HG02973 (cell line): ENCODE results near the gene KCNJ6.
"Not testable (repeated sequence)": the region's sequence is repeated elsewhere in the genome, so short reads cannot be mapped to it uniquely, and the experiment has no call there.

Experiments
- ATAC-seq: cut with Tn5 transposase; IDR thresholded peaks from one replicate; pipeline ENCODE4 v1.9.1; 2021; ENCODE audit warnings: moderate library complexity; ENCODE audit not compliant: unreplicated experiment

KCNJ6 gene

DNA sequence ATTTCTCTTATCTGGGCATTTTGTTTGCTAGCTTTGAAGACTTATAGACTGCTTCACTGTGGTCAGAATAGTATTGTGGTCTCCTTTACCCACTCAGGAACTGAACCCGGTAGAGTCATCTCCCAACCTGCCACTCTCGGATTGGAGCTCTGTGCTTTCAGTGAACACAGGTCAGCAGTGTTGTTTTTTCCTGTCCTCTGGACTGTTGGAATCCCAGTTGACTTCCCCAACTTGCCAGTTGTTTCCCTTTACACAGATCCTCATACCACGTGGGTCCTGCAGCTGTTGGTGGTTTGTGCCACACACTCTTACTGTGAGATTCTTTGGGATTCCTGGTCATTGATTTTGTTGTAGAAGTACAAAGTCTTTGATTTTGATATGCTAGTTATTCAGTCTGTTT, 335.6 kb downstream of the KCNJ6 start:
- no peak for ATAC-seq

- ATAC-seq: no peak
Observed at GRCh38 chr21:37579356-37579755, 336.9 kb downstream of the KCNJ6 start.

DNA sequence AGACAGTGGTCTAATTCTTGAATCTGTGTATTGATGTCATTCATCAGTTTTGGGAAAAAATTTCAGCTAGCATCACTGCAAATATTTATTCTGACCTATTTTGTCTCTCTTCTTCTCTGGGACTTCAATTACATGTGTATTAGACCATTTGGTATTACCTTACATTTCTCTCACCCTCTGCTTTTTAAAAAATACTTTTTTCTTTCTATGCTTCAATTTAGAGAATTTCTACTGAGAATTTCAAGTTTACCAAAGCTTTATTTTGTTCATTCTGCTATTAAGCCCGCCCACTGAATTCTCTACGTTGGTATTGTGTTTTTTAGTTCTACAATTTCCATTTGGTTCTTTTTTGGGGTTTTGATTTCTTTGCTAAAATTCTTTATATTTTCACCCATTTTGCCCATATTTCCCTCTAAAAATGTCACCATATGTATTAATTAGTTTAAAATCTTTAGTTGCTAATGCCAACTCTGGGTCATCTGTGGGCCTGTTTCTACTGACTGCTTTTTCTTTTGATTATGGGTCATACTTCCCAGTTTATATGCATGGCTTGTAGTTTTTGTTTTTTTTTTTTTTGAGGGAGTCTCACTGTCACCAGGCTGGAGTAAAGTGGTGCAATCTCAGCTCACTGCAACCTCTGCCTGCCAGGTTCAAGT, 337.7 kb downstream of the KCNJ6 start:
- ATAC-seq: no peak

- ATAC-seq: not testable (repeated sequence)
Observed at GRCh38 chr21:37576929-37577328, 339.3 kb downstream of the KCNJ6 start.

- no peak for ATAC-seq
Observed at GRCh38 chr21:37575580-37575979, 340.7 kb downstream of the KCNJ6 start.

DNA sequence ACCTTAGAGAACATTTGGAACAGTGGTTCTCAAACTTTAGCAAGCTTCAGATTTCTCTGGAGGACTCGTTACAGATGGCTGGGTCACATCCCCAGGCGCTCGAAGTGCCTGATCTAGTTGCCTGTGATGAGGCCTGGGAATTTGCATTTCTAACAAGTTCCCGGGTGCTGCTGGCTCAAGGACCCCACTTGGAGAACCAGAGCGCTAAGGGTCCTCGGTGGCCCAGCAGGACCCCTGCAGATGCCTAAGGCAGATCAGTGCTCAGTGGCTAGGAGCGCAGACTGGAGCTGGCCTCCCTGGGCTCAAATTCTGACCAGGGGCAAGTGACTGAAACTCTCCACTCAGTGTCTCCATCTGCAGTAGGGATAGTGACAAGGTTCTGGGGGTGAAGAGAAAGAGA, 341.5 kb downstream of the KCNJ6 start:
- no peak for ATAC-seq

DNA sequence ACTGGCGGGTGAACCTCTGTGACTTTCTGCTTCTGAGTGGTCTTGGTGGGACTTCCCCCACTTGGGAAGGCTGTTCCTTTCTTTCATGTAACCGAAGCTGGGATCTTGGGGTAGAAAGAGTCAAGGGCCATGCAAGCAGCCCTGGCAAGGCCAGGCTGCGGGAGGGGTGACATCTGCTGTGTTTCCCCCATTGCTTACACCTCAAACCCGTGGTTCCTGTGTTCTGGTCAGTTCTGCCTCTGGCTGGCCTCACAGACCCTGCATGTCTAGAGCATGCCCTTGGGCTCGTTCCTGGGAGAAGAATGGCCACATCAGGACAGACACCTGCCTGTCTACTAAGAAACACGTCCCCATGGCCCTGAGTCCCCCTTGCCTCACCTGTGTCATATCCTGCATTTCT, 341.9 kb downstream of the KCNJ6 start:
- no peak for ATAC-seq

DNA sequence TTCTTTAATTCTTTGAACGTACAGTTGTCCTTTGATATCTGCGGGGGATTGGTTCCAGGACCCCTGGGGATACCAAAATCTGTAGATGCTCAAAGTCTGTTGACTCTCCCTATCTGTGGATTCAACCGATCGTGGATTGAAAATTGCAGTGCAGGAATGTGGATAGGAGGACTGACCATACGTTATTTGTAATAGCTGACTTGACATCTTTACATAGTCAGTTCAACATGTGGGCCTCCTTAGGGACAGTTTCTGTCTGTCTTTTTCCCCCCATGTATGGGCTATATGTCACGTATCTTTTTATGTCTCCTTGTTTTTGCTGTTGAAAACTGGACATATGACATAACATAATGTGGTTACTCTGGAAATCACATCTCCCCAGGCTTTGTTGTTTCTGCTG, 344.8 kb downstream of the KCNJ6 start:
- ATAC-seq: no peak

DNA sequence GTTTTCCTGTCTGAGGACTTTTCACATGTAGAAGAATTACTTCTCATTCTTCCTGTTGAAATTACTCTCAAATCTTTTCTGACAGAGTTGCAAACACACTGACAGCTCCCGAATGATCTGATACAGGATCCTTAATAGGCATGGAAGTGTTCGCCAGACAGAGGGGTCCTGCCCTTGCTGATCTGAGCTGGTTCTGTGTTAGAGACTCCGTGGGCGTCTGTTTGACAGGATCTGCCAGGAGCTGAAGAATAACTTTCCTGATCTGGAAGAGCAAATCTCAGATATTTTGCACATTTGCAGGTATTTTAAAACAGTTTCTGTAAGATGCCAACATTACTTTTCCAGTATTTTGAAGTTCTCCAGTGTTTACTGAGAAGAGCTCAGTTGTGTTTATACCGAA, 347.3 kb downstream of the KCNJ6 start:
- no peak for ATAC-seq

DNA sequence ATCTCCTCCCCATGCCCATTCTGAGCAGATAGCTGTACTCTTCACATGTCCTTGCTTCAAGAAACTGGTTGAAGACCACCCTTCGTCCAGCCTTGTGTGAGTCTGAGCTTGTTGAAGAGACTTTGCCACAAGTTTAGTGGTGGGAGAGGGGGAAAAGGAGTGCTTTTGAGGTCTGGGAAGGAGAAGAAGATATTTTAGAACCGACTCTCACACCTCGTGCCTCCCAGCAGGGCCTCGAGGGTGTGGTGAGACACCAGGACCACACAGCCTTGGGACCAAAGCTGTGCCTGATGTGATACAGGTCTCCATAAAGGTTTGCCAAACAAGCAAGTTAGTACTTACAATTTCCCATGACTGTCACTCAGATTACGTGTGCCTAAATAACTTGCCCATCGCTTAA, 347.8 kb downstream of the KCNJ6 start:
- ATAC-seq: no peak

- no peak for ATAC-seq
Observed at GRCh38 chr21:37566790-37567615, 349.3 kb downstream of the KCNJ6 start.

- no peak for ATAC-seq
Observed at GRCh38 chr21:37565530-37566223, 350.6 kb downstream of the KCNJ6 start.

DNA sequence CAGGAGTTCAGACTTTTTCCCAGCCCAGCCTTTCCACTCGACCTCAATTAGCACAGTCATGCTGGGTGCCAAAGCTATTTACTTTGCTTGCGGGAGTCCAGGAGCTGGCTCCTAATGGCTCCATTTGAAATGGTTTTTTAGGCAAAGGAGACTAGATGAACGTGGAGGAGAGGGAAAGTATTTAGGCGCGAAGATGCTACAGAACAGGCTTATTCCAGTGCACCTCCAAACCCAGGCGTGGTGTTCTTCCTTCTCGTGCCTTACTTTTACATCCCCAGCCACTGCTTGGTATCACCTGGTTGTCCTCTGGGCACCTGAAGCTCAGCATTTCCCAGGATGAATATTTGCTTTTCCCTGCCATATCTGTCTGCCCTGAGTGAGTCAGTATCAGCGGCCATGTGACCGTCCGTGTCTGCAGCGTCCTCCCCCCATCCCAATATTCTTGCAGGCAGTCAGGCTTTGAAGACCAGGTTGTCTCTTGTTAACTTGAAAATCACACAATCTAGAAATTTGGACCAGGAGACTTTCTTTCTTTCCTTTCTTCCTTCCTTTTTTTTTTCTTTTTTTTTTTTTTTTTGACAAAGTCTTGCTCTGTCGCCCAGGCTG, 351.2 kb downstream of the KCNJ6 start:
- no peak for ATAC-seq

DNA sequence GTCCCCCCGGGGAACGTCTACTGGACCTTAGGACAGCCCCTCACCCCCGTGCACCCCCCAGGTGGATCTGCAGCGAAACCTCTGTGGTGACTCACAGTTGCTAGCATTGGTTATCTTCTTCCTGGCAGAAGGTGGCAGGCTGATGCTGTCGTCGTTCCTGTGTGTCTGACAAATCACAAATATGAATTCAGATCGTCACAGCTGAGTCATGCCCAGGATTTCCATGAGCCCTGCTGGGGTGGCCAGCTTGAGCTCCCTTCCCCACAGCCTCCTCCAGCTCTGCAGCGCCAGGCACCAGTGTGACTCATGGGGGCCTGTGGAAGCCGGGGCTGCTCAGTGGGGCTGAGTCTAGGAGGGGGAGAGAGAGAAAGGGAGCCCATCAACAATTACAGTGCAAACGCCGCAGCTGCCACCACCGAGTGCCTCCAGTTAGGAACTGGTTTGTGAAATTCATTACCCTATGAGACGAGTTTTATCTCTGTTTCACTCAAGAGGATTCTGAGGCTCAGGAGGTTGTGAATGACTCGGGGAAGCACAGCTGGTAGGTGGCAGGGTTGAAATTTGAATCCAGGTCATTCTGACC, 351.8 kb downstream of the KCNJ6 start:
- peak; percentile 45 for ATAC-seq

DNA sequence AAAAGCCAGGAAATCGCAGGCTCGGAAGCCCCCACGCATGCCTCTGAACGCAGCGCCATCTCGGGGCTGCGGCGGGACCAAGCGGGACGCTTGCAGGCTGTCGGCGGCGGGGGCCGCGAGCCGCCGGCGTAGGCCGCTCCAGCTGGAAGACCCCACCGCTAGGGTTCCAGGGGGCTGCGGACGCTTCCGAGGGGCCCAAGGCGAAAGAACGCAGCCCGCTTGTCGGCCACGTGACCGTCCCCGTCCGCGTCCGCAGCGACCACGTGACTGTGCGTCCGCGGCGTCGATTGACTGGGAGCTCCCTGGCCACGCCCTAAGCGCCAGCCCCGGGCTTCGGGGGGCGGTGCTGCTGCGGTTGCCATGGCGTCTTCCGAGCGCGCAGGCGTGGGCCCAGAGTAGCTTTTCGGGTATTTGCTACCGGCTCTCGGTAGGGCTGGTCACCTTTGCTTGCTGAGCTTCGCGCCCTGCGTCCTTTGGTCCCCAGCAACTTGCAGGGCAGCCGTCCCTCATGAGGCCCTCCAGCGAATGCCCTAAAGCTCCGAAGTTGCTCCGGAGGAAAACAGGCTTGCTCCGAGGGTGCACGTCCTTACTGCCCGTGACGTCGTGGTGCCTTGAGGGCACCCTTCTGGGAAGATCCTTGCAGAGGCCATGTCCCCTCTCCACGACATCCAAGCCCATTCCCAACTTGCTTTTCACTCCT, 352.5 kb downstream of the KCNJ6 start:
- peak; percentile 80 for ATAC-seq

DNA sequence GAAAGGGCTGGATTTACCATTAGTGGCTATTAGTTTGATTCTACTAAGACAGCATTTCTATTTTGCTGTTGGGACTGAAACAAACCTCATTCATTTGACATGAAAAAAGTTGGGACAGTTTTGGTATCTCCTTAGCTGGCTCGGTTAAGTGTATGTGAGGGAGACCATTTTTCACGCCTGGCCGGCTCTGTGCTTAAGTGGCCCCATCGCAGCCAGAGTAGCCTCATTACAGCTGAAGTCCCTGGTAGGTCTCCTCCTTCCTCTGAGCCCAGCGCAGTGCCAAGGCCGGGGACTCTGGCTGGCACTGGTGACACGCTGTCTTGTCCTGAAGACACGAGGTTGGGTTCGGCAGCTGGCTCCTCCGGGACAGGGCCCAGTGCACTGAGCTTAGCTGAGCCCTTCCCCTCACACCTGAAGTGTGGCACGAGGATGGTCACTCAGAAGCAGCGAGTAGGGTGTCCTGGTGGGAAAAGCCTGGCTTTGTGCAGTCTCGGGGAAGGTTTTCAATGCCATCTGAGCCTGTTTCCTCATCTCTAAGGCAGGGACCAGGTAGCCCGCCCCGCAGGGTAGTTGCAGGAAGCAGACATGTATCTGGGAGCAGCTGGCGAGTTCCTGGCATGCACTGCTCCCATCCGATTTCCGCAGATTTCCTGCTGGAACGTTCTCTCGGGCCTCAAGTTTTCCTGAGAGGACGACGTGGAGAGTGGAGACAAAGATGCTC, 353.2 kb downstream of the KCNJ6 start:
- ATAC-seq: peak; percentile 12

GRCh38 chr21:37561941-37562919, 354.0 kb downstream of the KCNJ6 start:
- no peak for ATAC-seq

DNA sequence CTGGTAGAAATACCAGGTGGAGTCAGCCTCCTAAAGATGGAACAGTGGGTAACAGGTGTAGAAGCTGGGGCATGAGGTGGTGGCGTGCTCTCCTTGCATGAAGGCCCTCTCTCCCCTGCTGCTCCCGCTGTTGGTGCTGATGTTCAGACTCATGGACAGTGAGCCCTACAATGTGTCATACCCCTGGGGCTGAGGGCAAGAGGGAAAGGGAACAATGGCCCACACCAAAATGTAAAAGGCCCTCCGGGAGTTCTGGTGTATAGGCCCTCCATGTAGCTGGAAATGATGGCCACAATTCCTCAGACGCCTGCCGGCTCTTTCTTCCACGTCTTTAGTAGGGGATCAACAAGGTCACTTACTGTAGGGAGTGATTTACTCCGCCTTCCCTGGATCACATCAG, 354.8 kb downstream of the KCNJ6 start:
- ATAC-seq: no peak

DNA sequence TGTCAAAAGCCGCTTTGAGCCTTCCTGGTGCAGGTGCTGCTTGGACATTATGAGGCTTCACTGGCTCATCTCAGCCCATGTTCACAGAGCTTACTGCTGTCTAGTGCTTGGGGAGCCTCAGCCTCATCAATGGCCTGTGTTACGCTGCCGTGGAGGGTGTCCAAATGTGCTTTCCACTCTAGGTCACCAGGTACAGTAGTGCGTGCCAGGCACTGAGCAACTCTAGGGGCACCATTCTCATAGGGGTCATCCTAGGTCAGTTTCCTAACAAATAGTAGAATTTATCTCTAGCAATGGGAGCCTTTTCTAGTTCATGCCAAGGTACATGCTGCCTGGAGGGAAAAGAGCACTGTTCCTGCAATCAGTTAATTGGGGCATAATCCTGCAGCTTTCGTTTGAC, 355.9 kb downstream of the KCNJ6 start:
- no peak for ATAC-seq
